ENCODE data around the gene MUC6. TPM values are rescaled to one million over a fixed set of nuclear protein-coding genes. Genes with fewer than 3 reads are reported as not detected.

The MUC6 gene
- total and polyA plus RNA-seq, 2 of the 8 experiments (the other 6 are each of a cell fraction or from before 2014, with no cell fraction given) = not detected

- H3K79me2 ChIP-seq (ENCODE audit: control insufficient read depth in 1 of 2, insufficient read depth in 2 of 2, low read length in 2 of 2) = no peaks in the 10 kb centered on the region
- no peak overlapping the region for H2BK120ac ChIP-seq (replicated peaks; ENCODE audit: low read depth, low read length)
- no peak overlapping the region for H2BK15ac ChIP-seq (ENCODE audit: low read length)
- H4K91ac ChIP-seq (replicated peaks; ENCODE audit: insufficient read length, low read length) = no peak overlapping the region
- peaks cover 0 to 3% of the 10 kb centered on the region in 2 experiments for H4K20me1 ChIP-seq (replicated peaks in 1 of 2; ENCODE audit: control insufficient read depth in 1 of 2, insufficient read depth in 2 of 2, low read length in 2 of 2)
- TF ChIP-seq BCL11A (IDR thresholded peaks at IDR 0.05; ENCODE audit: low read depth in 2 of 2, low read length in 2 of 2) (no peak), RNF2 (IDR thresholded peaks at IDR 0.05; ENCODE audit: borderline replicate concordance, low read depth, low read length, missing control alignments, poor library complexity, severe bottlenecking) (no peak), JUN (IDR thresholded peaks at IDR 0.05; ENCODE audit: low read depth, low read length) (no peak), SRF (IDR thresholded peaks at IDR 0.05; ENCODE audit: low read depth, low read length) (no peak), KDM5A (IDR thresholded peaks at IDR 0.05; ENCODE audit: low read length) (no peak), GTF2F1 (IDR thresholded peaks at IDR 0.05; ENCODE audit: borderline replicate concordance, low read depth, low read length) (no peak), SIX5 (IDR thresholded peaks at IDR 0.05; ENCODE audit: low read depth, low read length) (no peak), USF2 (IDR thresholded peaks at IDR 0.05; ENCODE audit: low read length) (no peak)
- TF ChIP-seq, protein P1, sequence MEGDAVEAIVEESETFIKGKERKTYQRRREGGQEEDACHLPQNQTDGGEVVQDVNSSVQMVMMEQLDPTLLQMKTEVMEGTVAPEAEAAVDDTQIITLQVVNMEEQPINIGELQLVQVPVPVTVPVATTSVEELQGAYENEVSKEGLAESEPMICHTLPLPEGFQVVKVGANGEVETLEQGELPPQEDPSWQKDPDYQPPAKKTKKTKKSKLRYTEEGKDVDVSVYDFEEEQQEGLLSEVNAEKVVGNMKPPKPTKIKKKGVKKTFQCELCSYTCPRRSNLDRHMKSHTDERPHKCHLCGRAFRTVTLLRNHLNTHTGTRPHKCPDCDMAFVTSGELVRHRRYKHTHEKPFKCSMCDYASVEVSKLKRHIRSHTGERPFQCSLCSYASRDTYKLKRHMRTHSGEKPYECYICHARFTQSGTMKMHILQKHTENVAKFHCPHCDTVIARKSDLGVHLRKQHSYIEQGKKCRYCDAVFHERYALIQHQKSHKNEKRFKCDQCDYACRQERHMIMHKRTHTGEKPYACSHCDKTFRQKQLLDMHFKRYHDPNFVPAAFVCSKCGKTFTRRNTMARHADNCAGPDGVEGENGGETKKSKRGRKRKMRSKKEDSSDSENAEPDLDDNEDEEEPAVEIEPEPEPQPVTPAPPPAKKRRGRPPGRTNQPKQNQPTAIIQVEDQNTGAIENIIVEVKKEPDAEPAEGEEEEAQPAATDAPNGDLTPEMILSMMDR (IDR thresholded peaks at IDR 0.05; ENCODE audit: control extremely low read depth in 1 of 3, insufficient read depth in 1 of 3, low read depth in 1 of 3, low read length in 3 of 3) = no peak
- H3K14ac ChIP-seq (ENCODE audit: insufficient read length) = no peak overlapping the region
- H3K9ac ChIP-seq (replicated peaks in 1 of 4; ENCODE audit: extremely low read depth in 1 of 4, low read depth in 3 of 4, low read length in 3 of 4) = no peak overlapping the region
- DNase-seq (ENCODE audit: low read depth in 1 of 2, low spot score in 2 of 2) (no peak), FAIRE-seq (no peak)
- H2BK12ac ChIP-seq (ENCODE audit: low read depth, low read length) = no peak overlapping the region
- WGBS, 2 experiments (ENCODE audit: extremely low coverage in 1 of 2, insufficient coverage in 1 of 2, insufficient read length in 1 of 2, insufficient replicate concordance in 2 of 2, low coverage in 1 of 2, low lambda C conversion rate in 2 of 2, missing lambda C conversion rate in 1 of 2) = 93% methylated on average over 13 of the region's 18 CpGs; no CpG with 5 or more reads in 1 of the 2 experiments
- no peaks in the 10 kb centered on the region for H3K79me1 ChIP-seq (ENCODE audit: low read depth, low read length)
- no peak overlapping the region for H2AFZ ChIP-seq (ENCODE audit: low read length)
- ChIA-PET CTCF (ENCODE audit: partially characterized antibody) (interaction anchor here (0.8 to 5.0 kb wide), 6 partner anchors 8 to 144 kb away, joined by 3 to 22 read pairs (median 5); no protein-coding TSS in a partner anchor), POLR2A (ENCODE audit: partially characterized antibody) (interaction anchor here (0.6 to 1.5 kb wide), 5 partner anchors 14 to 183 kb away, joined by 3 read pairs; no protein-coding TSS in a partner anchor)
- no peaks in the 10 kb centered on the region; a peak in 1 of 7 replicates for H3K27me3 ChIP-seq (replicated peaks in 1 of 4; ENCODE audit: control insufficient read depth in 3 of 4, extremely low read depth in 1 of 4, insufficient read depth in 3 of 4, low read length in 3 of 4)
- no peak overlapping the region for H3K4ac ChIP-seq (replicated peaks; ENCODE audit: insufficient read length, low read depth, low read length)
- no peaks in the 10 kb centered on the region; the same call in 1 of the 2 replicates for H3K23me2 ChIP-seq (ENCODE audit: low read depth, low read length)
- no peak overlapping the region for H3K4me3 ChIP-seq (ENCODE audit: extremely low read depth in 1 of 4, insufficient read depth in 2 of 4, low read depth in 3 of 4, low read length in 4 of 4)
- H2BK5ac ChIP-seq (ENCODE audit: low read depth, low read length) = no peak overlapping the region
- H3K4me2 ChIP-seq (ENCODE audit: insufficient read depth in 1 of 2, low read depth in 2 of 2, low read length in 2 of 2) = no peak overlapping the region
- H4K8ac ChIP-seq (ENCODE audit: extremely low read depth, insufficient read depth, low read length) = no peak overlapping the region
- H3K23ac ChIP-seq (ENCODE audit: insufficient read length) = no peak overlapping the region
- H3K9me3 ChIP-seq (ENCODE audit: insufficient read depth in 2 of 2, low read depth in 1 of 2, low read length in 1 of 2) = no peaks in the 10 kb centered on the region
- H3K56ac ChIP-seq (replicated peaks; ENCODE audit: insufficient read length, low read depth, low read length) = no peak overlapping the region
- no peaks in the 10 kb centered on the region; a peak in 1 of 7 replicates for H3K4me1 ChIP-seq (replicated peaks in 1 of 4; ENCODE audit: control insufficient read depth in 3 of 4, insufficient read depth in 4 of 4, low read length in 3 of 4)
- no peak overlapping the region for H2AK5ac ChIP-seq (ENCODE audit: low read depth, low read length)
- H3K36me3 ChIP-seq (ENCODE audit: control insufficient read depth in 2 of 4, insufficient read depth in 4 of 4, low read length in 3 of 4) = no peaks in the 10 kb centered on the region
- H2BK20ac ChIP-seq (ENCODE audit: low read length) = no peak overlapping the region
- no peak overlapping the region for H3K18ac ChIP-seq (ENCODE audit: extremely low read depth, low read length)
- H4K5ac ChIP-seq (ENCODE audit: insufficient read length, low read depth, low read length) = no peak overlapping the region
- no peak overlapping the region for H3K27ac ChIP-seq (ENCODE audit: low read depth, low read length)
These were observed 5.6 kb upstream of the MUC6 start for GRCh38 chr11:1041936-1042608.

Data from H1 (cell line).